SKM-1 (cell line): Measurements from ENCODE around the gene YPEL3.

Experiments used
- DNase-seq: peaks from one replicate; lab custom pipeline; 2025; ENCODE audit not compliant: unreplicated experiment; lab: John Stamatoyannopoulos, UW

Gene YPEL3

GRCh38 chr16:30090610-30091331 is 5.2 kb downstream of the YPEL3 start:
- DNase-seq = no peak

- DNase-seq = no peak
These were observed 7.0 kb downstream of the YPEL3 start for GRCh38 chr16:30088832-30089624.

- DNase-seq = no peak
These were observed 7.7 kb downstream of the YPEL3 start for GRCh38 chr16:30088237-30088831.

GRCh38 chr16:30087181-30087898 is 8.7 kb downstream of the YPEL3 start:
- DNase-seq = peak; percentile 28

- no peak for DNase-seq
These were observed 9.5 kb downstream of the YPEL3 start for GRCh38 chr16:30086291-30087140.

GRCh38 chr16:30085820-30086219 is 10.2 kb downstream of the YPEL3 start:
- no peak for DNase-seq

- no peak for DNase-seq
These were observed 10.8 kb downstream of the YPEL3 start for GRCh38 chr16:30085247-30085646.

- no peak for DNase-seq
These were observed 11.2 kb downstream of the YPEL3 start for GRCh38 chr16:30084816-30085159.

- DNase-seq = no peak
These were observed 11.8 kb downstream of the YPEL3 start for GRCh38 chr16:30084096-30084815.

GRCh38 chr16:30083216-30084055 is 12.6 kb downstream of the YPEL3 start:
- no peak for DNase-seq

- no peak for DNase-seq
These were observed 13.4 kb downstream of the YPEL3 start for GRCh38 chr16:30082545-30083090.

- no peak for DNase-seq
These were observed 16.5 kb downstream of the YPEL3 start for GRCh38 chr16:30079480-30079879.

- DNase-seq = no peak
These were observed 17.3 kb downstream of the YPEL3 start for GRCh38 chr16:30078744-30079143.

- no peak for DNase-seq
These were observed 18.4 kb downstream of the YPEL3 start for GRCh38 chr16:30077656-30078055.

GRCh38 chr16:30076276-30076791 is 19.7 kb downstream of the YPEL3 start:
- DNase-seq = no peak

GRCh38 chr16:30075503-30076275 is 20.3 kb downstream of the YPEL3 start, which contains the start of gene PPP4C:
PPP4C (plus strand) TSS chr16:30075994; CDS start chr16:30076378, 384 bp downstream.
- DNase-seq = peak; percentile 88

GRCh38 chr16:30070490-30070889 is 25.5 kb downstream of the YPEL3 start:
- no peak for DNase-seq
